GM21526 (cell line): ENCODE results near the gene PPM1H.
"Not testable (repeated sequence)": the region's sequence is repeated elsewhere in the genome, so short reads cannot be mapped to it uniquely, and the experiment has no call there.

ENCODE experiments used
- ATAC-seq: cut with Tn5 transposase; IDR thresholded peaks from one replicate; pipeline ENCODE4 v1.9.1; 2021; ENCODE audit warnings: moderate library complexity; ENCODE audit not compliant: unreplicated experiment, low FRiP score

The PPM1H gene

DNA sequence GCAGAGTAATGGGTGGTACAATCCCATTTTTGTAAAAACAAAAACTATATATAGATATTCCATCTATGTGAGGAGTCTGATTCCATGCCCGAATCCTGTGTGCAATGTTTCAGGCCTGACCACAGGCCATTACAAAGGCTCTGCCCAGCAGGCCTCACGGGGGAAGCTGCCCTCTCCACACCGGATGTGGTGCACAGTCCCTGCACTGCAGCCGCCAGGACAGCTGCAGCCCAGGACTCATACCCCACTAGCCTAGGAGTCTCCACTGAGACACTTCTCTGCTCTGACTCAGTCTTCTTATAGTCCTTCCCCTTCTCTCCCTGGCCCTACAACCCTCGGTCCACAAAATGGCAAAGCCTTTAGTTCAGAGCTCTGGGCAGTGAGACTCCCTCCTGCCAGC, 190.4 kb downstream of the PPM1H start:
- ATAC-seq, result peak; percentile 68

DNA sequence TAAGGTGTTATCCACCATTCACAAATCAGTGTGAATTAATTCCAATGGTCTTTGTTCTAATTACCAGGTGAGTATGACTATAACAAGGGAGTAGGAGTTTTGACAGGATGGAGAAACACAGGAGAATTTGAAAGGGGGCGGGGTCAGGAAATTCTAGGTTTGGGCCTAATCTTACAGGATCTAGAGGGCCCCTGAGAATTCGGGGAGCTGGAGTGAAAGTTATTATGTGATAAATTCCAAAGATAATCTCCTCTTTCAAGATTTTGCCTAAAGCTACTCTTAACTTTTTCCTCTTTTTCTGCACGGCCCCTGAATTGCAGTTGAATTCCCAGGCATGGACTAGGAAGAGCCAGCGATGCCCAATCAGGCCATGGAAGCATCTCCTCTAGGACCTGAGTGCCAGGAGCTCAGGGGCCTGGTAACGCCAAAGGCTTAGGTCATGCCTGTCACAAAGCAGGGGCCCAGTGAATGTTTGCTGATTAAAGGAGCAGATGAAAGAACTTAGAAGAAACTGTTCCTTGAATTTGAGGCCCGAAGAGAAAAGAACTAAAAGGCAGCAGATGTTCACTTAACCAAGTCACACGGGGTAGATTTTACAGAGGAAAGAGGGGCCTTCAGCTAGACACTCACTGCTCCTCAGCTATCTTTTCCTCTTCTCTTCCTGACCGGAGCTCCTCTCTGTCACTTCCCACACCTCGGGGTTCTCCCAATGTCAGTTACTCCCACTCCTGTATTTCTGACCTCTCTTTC, 195.5 kb downstream of the PPM1H start:
- no peak for ATAC-seq

DNA sequence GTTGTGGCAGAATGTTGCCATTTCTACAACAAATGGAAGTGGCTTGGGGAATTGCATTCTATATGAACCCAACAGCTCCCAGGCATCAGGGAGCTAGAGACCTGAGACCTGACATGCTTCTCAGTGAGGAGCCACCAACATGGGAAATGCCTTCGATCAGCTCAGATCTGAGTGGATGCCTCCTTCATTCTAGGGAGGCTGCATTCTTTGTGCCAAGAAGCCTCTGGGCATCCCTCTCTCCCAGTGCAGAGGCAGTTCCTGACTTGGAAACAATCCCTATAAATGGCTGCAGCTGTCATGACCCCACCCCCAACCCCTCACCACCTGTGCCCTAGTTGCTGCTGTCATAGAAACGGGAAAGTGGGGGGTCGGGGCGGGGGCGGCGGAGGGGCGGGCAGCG, 196.3 kb downstream of the PPM1H start:
- no peak for ATAC-seq

DNA sequence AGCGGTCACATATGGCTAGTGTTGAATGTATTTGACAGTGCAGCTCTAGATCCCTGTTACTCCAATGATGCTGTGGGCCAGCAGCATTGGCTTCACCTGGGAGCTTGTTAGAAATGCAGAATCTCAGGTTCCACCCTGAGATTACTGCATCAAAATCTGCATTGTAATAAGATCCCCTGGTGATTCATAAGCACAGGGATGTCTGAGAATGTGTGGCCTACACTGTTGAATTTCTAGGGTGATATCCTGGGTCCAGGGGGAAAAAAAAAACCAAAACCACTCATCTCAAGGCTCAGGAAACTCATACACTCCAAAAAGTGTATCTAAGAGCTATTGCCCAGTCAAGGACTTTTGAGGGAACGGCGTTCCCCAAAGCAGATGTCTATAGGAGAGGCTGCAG, 196.8 kb downstream of the PPM1H start:
- no peak for ATAC-seq

DNA sequence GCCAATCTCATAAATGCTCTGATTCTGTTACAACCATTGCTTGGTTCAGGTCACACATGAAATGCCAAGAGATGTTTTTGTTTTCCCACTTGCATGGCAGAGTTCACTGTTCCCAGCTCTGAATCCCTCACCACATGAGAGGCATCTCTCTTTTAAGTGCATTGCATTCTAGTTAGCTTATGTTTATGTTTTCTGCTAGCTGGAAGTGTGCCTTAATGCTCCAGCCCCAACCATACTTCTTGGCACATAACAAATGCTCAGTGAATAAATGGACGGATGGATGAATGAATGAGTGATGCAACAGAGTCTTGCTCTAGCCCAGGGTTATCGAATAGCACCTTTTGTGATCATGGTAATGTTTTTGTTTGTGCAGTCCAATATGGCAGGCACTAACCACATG, 197.3 kb downstream of the PPM1H start:
- no peak for ATAC-seq

DNA sequence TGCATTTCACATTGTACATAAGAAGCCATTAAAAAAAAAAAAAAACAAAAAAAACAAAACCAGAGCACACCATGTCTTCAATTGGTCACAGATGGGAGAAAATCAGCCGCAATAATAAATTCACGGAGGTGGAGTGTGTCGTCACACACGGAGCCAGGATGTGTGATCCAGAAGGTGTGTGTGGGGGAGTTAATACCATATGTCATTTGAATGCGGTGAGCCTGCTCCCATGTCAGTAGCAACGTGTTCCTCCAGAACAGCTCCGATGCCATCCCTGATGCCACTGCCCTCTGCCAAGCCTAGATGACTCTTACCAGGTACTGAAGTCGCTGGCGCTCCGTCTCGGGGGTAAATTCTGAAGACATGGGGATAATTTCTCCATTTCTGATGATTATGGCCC, 197.8 kb downstream of the PPM1H start:
- ATAC-seq, result no peak

DNA sequence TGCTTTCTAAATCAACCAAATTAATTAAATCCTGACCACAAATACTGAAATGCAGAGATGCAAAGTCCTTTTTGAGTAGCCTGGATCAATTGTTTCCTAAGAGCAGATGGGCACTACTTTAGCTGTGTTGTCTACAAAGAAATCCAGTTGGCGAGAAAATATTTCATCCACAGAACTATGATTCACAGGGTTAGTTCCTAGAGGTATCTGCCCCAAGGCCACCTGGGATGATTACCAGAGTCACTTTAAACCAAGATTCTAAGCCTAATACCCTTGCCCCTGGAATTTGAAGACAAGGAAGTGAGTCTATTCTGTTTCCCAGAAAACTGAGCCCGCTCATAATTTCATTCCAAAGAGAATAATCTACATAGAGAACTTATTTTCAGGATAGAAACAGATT, 198.4 kb downstream of the PPM1H start:
- ATAC-seq, result no peak

DNA sequence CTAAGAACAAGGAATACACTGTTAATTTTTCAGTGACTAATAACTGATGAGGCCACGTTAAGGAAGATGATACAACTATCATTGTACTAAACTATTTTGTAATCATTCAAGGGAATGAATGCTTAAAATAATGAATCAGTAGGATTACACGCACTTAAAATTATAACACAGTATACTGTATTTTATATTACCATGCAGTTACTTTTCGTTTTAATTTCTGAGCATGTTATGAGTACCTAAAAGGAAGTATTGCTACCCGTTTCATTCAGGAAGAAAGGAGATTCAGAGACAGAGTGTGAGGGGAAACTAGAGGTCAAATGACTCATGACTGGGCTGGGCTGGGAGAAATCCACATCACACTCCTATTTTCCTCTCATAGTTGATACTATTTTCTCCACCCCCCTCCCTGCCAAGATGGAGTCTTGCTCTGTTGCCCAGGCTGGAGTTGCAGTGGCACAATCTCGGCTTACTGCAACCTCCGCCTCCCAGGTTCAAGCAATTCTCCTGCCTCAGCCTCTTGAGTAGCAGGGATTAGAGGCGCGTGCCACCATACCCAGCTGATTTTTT, 202.0 kb downstream of the PPM1H start:
- ATAC-seq, result no peak

DNA sequence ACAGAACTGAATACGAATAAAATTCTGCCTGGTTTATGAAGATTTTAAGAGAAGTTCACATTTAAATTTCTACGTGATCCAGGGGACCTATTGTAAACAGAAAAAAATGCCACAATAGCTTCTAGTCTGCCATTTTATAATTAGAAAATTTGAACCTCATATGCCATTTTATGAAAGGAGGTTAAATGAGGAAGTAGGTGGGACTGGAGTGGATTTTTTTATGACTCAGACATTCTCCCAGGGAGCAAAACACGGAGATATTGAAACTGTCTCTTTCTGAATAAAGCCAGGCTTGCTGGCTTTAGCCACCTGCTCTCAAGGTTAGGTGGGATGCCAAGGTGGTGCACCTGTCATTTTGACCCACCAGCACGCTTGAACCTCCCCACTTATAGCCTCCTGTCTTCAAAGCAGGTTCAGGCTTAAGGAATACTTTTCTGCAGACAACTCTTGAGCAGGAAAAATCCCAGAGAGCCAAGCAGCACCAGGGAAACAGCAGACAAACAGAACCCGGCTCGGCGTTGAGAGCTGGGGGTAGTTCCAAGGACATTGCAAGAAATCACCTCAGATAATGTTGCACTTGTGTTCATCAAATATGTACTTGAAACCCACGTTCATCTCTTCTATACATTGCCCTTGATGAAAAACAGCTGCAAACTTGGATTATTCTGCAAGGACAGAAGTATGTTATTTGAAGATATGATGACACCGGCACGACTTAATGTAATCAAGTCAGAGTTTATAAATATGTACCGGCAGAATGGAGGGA, 203.7 kb downstream of the PPM1H start:
- ATAC-seq, result no peak

DNA sequence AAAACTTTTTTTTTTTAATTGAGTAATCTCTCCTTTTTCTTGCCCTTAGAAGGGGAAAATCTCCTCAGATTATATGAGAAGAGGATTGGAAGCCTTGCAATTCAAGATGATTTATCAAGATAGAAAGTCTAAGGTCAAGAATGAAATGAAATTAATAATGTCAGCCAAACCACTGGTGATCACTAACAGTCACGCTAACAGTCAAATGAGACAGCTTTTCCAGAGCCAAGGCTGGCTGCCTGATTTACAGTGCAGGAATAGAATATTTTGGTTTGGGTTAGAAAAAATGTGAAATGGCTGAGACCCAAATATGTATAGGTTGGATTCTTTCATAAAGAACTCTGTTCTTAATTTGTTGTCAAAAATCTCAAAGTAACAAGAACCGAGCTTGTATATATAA, 204.3 kb downstream of the PPM1H start:
- ATAC-seq, result no peak

DNA sequence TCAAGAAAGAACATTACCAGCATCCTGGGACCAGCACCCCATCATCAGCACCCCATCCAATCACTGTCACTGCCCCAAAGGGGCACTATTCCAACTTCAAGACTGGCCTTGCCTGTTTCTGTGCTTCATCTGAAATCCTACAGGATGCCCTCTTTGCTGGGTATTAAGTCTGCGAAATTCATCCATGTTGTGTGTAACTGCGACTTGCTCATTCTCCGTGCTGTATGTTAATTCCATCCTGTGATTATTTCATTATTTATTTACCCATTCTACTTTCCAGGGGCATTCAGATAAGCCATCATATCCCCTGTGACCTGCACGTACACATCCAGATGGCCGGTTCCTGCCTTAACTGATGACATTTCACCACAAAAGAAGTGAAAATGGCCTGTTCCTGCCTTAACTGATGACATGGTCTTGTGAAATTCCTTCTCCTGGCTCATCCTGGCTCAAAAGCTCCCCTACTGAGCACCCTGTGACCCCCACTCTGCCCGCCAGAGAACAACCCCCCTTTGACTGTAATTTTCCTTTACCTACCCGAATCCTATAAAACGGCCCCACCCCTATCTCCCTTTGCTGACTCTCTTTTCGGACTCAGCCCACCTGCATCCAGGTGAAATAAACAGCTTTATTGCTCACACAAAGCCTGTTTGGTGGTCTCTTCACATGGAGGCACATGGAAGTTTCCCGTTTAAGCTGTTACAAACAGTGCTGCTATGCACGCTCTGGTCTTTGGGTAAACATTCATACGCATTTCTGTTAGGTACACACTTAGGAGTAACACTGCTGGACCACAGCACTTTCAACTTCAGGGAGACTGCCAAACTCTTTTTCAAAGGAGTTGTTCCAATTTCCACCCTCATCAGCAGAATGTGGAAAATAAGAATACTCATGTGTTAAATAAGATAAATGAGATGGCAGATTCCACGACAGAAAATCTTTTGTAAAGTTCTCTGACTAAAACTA, 205.1 kb downstream of the PPM1H start:
- not testable (repeated sequence) for ATAC-seq

DNA sequence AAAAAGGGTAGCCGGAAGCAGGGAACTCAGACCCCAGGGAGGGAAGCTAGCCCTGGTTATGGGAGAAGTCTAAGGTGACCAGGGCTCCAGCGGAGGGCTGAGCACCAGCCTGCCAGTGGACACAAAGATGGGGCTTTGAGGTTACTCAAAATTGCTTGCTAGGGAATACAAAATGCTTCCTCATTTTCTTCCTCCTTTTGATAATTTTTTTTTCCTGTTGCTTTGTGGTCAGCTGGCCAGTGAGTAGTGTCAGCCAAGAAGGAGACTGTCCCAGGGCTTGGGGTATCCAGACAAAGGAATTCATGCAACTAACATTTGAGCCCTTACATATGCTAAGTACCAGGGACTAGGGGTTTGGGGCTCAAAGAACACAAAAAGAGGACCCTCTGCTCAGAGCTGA, 206.2 kb downstream of the PPM1H start:
- ATAC-seq, result no peak

DNA sequence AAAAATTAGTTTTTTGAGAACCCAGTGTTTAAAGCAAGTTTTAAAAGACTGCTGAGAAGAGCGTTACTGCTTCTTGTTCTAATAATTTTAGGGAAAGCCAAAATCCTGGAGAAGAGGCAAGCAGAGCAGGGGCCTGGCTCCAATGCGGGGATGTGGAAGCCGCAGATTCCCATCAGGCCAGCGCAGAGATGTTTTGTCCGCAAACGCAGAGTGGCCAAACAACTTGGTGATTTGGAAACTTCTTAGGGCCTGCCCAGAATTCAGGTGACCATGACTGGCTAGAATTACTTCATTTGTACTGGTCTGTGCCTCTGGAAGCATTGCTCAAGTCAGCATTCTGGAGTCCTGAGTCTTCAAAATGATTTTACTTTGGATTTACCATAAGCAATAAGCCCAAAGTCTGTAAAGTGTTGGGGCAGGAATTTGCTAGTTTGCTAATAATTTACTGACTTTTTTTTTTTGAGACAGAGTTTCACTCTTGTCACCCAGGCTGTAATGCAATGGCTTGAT, 208.4 kb downstream of the PPM1H start:
- no peak for ATAC-seq

DNA sequence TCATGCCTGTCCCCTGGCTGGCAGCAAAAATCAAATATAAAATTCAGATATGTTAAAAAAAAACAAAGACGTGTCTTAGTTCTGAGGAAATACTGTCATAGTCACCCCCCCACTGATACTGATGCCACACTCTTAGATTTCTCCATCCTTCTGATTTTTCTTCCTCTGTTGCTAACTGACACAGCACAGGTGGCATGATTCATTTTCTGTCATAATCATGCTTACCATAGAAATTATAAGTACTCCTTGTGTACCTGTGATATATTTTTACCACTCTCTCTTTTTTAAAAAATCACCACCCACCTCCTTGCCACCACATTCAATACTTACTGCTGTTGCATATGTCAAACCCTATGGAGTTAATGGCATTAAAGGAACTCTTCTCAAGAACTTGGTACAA, 209.2 kb downstream of the PPM1H start:
- no peak for ATAC-seq

DNA sequence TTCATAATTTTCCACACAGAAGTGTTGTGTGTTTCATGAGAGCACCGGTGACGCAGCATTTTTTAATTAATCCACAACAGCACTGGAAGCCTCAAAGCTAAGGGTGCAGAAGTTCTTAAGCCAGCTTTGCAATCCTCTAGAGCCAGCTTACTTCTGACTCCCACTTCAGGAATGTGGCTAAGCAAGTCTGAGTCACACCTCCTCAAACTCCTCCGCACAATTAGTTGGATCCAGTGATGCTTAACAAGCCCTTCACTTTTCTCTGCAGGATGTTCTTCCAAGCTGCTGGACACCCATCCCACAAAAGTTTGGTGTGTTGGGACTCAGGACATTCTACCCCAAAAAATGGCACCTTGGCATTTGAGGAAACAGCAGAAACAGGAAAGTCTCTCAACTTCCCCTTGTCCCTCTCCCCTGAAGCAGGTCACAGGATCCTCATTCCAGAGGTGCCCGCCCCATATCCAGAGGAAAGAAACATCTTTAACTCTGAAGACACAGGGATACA, 210.0 kb downstream of the PPM1H start:
- no peak for ATAC-seq

DNA sequence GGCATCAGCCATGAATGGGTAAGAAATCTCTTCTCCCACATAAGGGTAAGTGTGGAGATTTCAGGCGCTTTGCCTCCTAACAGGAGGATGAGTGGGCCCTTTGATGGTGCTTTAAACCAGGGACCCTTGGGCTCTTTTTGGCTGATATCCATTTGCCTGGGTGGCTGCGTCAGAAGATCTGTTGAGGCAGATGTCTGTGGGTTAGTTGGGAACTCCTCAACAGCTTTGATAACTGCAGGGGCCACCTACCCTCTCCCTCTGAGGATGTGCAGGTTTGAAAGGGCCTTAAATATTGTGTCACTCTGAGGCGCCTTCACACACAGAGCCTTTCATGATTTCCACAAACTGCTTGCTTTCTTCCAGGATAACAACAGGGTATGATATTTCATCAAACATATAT, 210.7 kb downstream of the PPM1H start:
- ATAC-seq, result no peak

DNA sequence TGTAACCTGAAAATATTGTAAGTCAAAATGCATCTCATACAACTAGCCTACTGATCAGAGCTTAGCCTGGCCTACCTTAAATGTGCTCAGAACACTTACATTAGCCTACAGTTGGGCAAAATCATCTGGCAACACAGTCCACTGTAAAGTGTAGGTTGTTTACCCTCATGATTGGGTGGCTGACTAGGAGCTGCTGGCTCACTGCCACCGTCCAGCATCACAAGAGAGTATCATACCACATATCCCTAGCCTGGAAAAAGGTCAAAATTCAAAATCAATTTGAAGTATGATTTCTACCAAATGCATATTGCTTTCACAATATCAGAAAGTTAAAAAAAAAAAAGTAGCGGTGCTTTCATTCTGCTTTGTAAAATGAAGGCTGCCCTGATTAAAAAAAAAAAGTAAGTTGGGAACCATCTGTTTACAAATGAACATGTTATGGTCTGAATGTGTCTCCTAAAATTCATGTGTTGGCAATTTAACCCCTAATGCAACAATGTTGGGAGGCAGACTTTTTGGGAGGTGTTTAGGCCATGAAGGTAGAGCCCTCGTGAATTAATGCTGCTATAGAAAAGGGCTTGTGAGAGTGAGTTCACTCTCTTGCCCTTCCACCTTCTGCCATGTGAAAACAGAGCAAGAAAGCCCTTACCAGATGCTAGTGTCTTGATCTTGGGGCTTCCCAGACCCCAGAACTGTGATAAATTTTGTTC, 211.8 kb downstream of the PPM1H start:
- ATAC-seq, result no peak

DNA sequence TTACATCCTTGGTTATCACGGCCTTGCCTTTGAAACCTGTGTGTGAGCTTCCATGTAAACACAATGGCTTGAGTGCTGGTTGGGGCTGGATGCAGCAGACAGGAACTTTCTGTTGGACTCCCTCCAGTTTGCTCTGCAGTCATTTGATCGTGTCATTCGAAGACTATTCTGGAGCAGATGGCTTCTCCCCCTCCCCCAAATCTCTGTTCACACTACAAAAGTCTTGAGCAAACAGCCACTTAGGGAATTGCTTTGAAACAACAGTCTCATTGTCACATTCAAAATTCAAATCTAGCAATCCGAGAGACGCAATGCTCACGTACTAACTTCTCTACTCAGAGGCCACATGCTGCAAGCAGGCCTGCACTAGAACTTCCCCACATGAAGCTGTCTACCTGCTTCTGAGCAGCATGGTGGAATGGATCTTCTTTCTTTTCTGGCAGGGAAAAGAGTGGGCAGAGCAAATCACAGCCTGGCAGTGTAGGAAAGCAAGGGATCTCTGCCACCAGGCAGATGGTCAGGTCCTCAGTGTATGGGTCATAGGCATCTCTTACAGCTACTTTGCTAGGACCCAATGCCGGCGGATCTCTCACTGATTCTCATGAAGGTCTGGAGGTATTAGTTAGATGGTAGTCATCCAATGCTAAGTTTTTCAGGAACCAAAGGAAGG, 214.2 kb downstream of the PPM1H start:
- no peak for ATAC-seq

DNA sequence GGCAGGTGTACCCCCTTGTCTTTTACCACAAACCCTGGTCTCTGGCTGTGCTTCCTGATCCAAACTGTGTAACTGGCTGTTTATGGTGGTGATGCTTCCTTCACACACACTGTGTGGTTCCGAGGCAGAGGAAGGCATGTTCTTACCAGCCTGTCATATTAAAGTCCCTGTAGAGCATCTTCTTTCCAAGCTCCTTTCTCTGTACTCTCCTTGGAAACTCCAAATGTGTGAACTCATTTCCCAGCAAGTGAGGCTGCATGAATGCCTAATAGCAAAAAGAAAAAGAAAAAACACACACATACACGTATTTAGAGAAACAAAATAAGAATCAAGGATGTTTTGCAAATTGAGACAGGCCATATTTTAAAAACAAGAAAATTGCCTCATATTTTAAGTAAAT, 214.9 kb downstream of the PPM1H start:
- no peak for ATAC-seq
